HepG2 (cell line): ENCODE results near the gene HDAC5. TPM values are rescaled to one million over a fixed set of nuclear protein-coding genes. Genes with fewer than 3 reads are reported as not detected.

Experiments
- ELF3 ChIP-seq: IDR thresholded peaks from 2 replicates; pipeline ENCODE4 v1.6.1; 2016; ENCODE audit warnings: missing genetic modification reagents, missing compliant biosample characterization
- HIVEP1 ChIP-seq: sonication (generic); formaldehyde crosslinking; IDR thresholded peaks from 2 replicates; pipeline ENCODE4 v1.4.0; 2020; ENCODE audit warnings: mild to moderate bottlenecking, missing genetic modification reagents
- IRF9 ChIP-seq: sonication (generic); formaldehyde crosslinking; IDR thresholded peaks from 2 replicates; pipeline ENCODE4 v1.8.0; 2022; ENCODE audit warnings: missing genetic modification reagents, mild to moderate bottlenecking, borderline replicate concordance
- MIXL1 ChIP-seq: IDR thresholded peaks from 2 replicates; pipeline ENCODE4 v1.6.1; 2016
- MYC ChIP-seq: sonication (generic); formaldehyde crosslinking; IDR thresholded peaks from 2 replicates; pipeline ENCODE4 v1.9.0; 2021; ENCODE audit warnings: missing genetic modification reagents, borderline replicate concordance
- SNAI1 ChIP-seq: sonication (generic); formaldehyde crosslinking; IDR thresholded peaks from 2 replicates; pipeline ENCODE4 v1.5.0; 2020; ENCODE audit warnings: mild to moderate bottlenecking, missing genetic modification reagents, borderline replicate concordance
- U2AF2 ChIP-seq: fragments of 200-400 bp; formaldehyde crosslinking; IDR thresholded peaks from 2 replicates; pipeline ENCODE4 v1.6.1; 2017; ENCODE audit warnings: low read depth, mild to moderate bottlenecking, low read length
- ZBTB10 ChIP-seq: sonication (generic); formaldehyde crosslinking; IDR thresholded peaks from 2 replicates; pipeline ENCODE4 v1.4.0; 2020; ENCODE audit warnings: missing genetic modification reagents, borderline replicate concordance
- ZBTB39 ChIP-seq: sonication (generic); formaldehyde crosslinking; IDR thresholded peaks from 2 replicates; pipeline ENCODE4 v1.5.0; 2020; ENCODE audit warnings: missing genetic modification reagents
- ZFP90 ChIP-seq: sonication (generic); formaldehyde crosslinking; IDR thresholded peaks from 2 replicates; pipeline ENCODE4 v1.8.0; 2022; ENCODE audit warnings: missing genetic modification reagents, mild to moderate bottlenecking, inconsistent platforms, borderline replicate concordance
- ZHX2 ChIP-seq, 2 experiments: sonication (generic) in 1 of 2; formaldehyde crosslinking in 1 of 2; IDR thresholded peaks; 2 replicates each; pipeline versions ENCODE4 v1.6.1 to v1.9.0; 2014 to 2022; ENCODE audit warnings: antibody characterized with exemption in 1 of 2, borderline replicate concordance in 1 of 2, inconsistent platforms in 1 of 2, low read depth in 1 of 2, missing genetic modification reagents in 1 of 2
- ZNF34 ChIP-seq: sonication (generic); formaldehyde crosslinking; IDR thresholded peaks from 2 replicates; pipeline ENCODE4 v1.4.0; 2020; ENCODE audit warnings: mild to moderate bottlenecking, missing genetic modification reagents, borderline replicate concordance
- ZNF460 ChIP-seq: sonication (generic); formaldehyde crosslinking; IDR thresholded peaks from 2 replicates; pipeline ENCODE4 v1.5.1; 2020; ENCODE audit warnings: missing genetic modification reagents, mild to moderate bottlenecking, borderline replicate concordance
- ZNF580 ChIP-seq: IDR thresholded peaks from 2 replicates; pipeline ENCODE4 v1.6.1; 2016; ENCODE audit warnings: low read depth, borderline replicate concordance
- ZNF777 ChIP-seq: sonication (generic); formaldehyde crosslinking; IDR thresholded peaks from 2 replicates; pipeline ENCODE4 v1.4.0; 2020; ENCODE audit warnings: missing genetic modification reagents
- polyA plus RNA-seq, 8 experiments: library from polyadenylated mRNA; depleted of rRNA in 3 of 8; stranded (reverse) in 7 of 8; unstranded in 1 of 8; fragments of >200 nt; fragmentation: Illumina TruSeq in 4 of 8; extraction: Trizol in 4 of 8; gene quantifications; 2 replicates each; pipeline versions ENCODE4 v1.2.1 to v1.2.3, GENCODE V29; 2011 to 2016; ENCODE audit warnings: low read depth in 4 of 8, missing spikeins in 1 of 8, mixed read lengths in 1 of 8; ENCODE audit not compliant: insufficient read depth in 1 of 8
- total RNA-seq, 5 experiments: library from RNA; depleted of rRNA; stranded (reverse); fragments of >200 nt; fragmentation: Illumina TruSeq; extraction: Trizol; gene quantifications; 2 replicates each; pipeline ENCODE4 v1.2.3, GENCODE V29; 2016; ENCODE audit warnings: low read depth in 1 of 5

Gene HDAC5
- total and polyA plus RNA-seq, 2 of the 13 experiments (the other 11 are each of a cell fraction or from before 2014, with no cell fraction given) = 46.4 to 85.4 TPM

GRCh38 chr17:44108440-44109311 is 14.8 kb downstream of the HDAC5 start (continued):
- TF ChIP-seq U2AF2 (no peak), ZNF777 (no peak), ZHX2 (IDR thresholded peaks at IDR 0.05; ENCODE audit: low read depth) (0 out of 2 replicates have a peak, but pooled peaks have one; percentile 13), ZHX2 (CRISPR knock-in tag; IDR thresholded peaks at IDR 0.05; ENCODE audit: borderline replicate concordance) (no peak), SNAI1 (CRISPR knock-in tag) (no peak), IRF9 (CRISPR knock-in tag) (peak; percentile 76; the same call in 1 of the 2 replicates), ZBTB10 (CRISPR knock-in tag) (no peak; the same call in 1 of the 2 replicates), MYC (CRISPR knock-in tag) (peak; percentile 87), ZFP90 (CRISPR knock-in tag) (peak; percentile 85; the same call in 1 of the 2 replicates), ELF3 (peak; percentile 82), MIXL1 (CRISPR knock-in tag) (peak; percentile 77; the same call in 1 of the 2 replicates), ZNF580 (CRISPR knock-in tag) (peak; percentile 80; the same call in 1 of the 2 replicates), ZNF34 (peak; percentile 96), ZBTB39 (CRISPR knock-in tag) (no peak), HIVEP1 (CRISPR knock-in tag) (peak; percentile 86), ZNF460 (no peak; the same call in 1 of the 2 replicates)
